Neural cell (in vitro differentiated cells): ENCODE measurements around the gene FAM118B. TPM values are rescaled to one million over a fixed set of nuclear protein-coding genes. Genes with fewer than 3 reads are reported as not detected.

ENCODE experiments used
- H2AFZ ChIP-seq: fragments of 200-600, 300-800 bp; sonication (generic), shearing (Covaris generic); 2 replicates; pipeline ENCODE4 v1.6.0; 2014; ENCODE audit warnings: low read depth, mild to moderate bottlenecking, antibody characterized with exemption, low read length, moderate library complexity
- H3F3A ChIP-seq: fragments of 200-600 bp; shearing (Covaris generic); 2 replicates; pipeline ENCODE4 v1.6.1; 2016; ENCODE audit warnings: mild to moderate bottlenecking, moderate library complexity, mixed read lengths, antibody characterized with exemption, low read length; ENCODE audit not compliant: insufficient read depth, poor library complexity, severe bottlenecking
- H3K27ac ChIP-seq: fragments of 200-600, 300-800 bp; sonication (generic), shearing (Covaris generic); 2 replicates; pipeline ENCODE4 v1.5.1; 2014; ENCODE audit warnings: mild to moderate bottlenecking, low read length, moderate library complexity
- H3K27me3 ChIP-seq: fragments of 300-800, 200-600 bp; sonication (generic), shearing (Covaris generic); 2 replicates; pipeline ENCODE4 v1.6.0; 2014; ENCODE audit warnings: mild to moderate bottlenecking, low read depth, low read length, moderate library complexity; ENCODE audit not compliant: insufficient read depth
- H3K36me3 ChIP-seq: fragments of 300-800, 200-600 bp; sonication (generic), shearing (Covaris generic); 2 replicates; pipeline ENCODE4 v1.5.1; 2014; ENCODE audit warnings: mild to moderate bottlenecking, antibody characterized with exemption, low read length, moderate library complexity; ENCODE audit not compliant: insufficient read depth
- H3K4me2 ChIP-seq: fragments of 300-800, 200-600 bp; sonication (generic), shearing (Covaris generic); 2 replicates; pipeline ENCODE4 v1.6.0; 2014; ENCODE audit warnings: mild to moderate bottlenecking, low read length
- H3K4me3 ChIP-seq: fragments of 300-800, 200-600 bp; sonication (generic), shearing (Covaris generic); 2 replicates; pipeline ENCODE4 v1.5.1; 2014; ENCODE audit warnings: mild to moderate bottlenecking, low read length, moderate library complexity
- H3K79me2 ChIP-seq: fragments of 200-600 bp; shearing (Covaris generic); replicated peaks from 2 replicates; pipeline ENCODE4 v1.6.0; 2014; ENCODE audit warnings: mild to moderate bottlenecking, low read length, moderate library complexity; ENCODE audit not compliant: insufficient read depth
- H3K9ac ChIP-seq: fragments of 300-800, 200-600 bp; sonication (generic), shearing (Covaris generic); 2 replicates; pipeline ENCODE4 v1.6.1; 2016; ENCODE audit warnings: mild to moderate bottlenecking, low read length, mixed read lengths
- H3K9me2 ChIP-seq: fragments of 200-600 bp; shearing (Covaris generic); 2 replicates; pipeline ENCODE4 v1.6.1; 2016; ENCODE audit warnings: mild to moderate bottlenecking, low read length, mixed read lengths; ENCODE audit not compliant: insufficient read depth
- H3K9me3 ChIP-seq: fragments of 200-600, 300-800 bp; sonication (generic), shearing (Covaris generic); 2 replicates; pipeline ENCODE4 v1.6.1; 2016; ENCODE audit warnings: mild to moderate bottlenecking, mixed run types, low read length, moderate library complexity, mixed read lengths
- H4K20me1 ChIP-seq: fragments of 200-600 bp; shearing (Covaris generic); 2 replicates; pipeline ENCODE4 v1.6.1; 2016; ENCODE audit warnings: mild to moderate bottlenecking, mixed run types; ENCODE audit not compliant: insufficient read depth
- CTCF ChIP-seq: fragments of 450-650 bp; IDR thresholded peaks from 2 replicates; pipeline ENCODE4 v1.5.1; 2014; ENCODE audit warnings: antibody characterized with exemption, mild to moderate bottlenecking, moderate library complexity; ENCODE audit not compliant: poor library complexity, severe bottlenecking
- EP300 ChIP-seq: fragments of 450-650 bp; conservative IDR thresholded peaks from 2 replicates; pipeline ENCODE4 v1.6.1; 2014; ENCODE audit warnings: antibody characterized with exemption, mild to moderate bottlenecking, moderate library complexity; ENCODE audit not compliant: poor library complexity, severe bottlenecking
- EZH2 ChIP-seq: fragments of 200-600, 300-800 bp; shearing (Covaris generic), sonication (generic); IDR thresholded peaks from 2 replicates; pipeline ENCODE4 v1.6.1; 2014; ENCODE audit warnings: antibody characterized with exemption, low read length, borderline replicate concordance, mild to moderate bottlenecking; ENCODE audit not compliant: insufficient read depth, poor library complexity, severe bottlenecking
- MXI1 ChIP-seq: fragments of 450-650 bp; conservative IDR thresholded peaks from 2 replicates; pipeline ENCODE4 v1.6.1; 2014; ENCODE audit warnings: antibody characterized with exemption, mild to moderate bottlenecking; ENCODE audit not compliant: poor library complexity, severe bottlenecking
- POLR2AphosphoS5 ChIP-seq: IDR thresholded peaks from 2 replicates; pipeline ENCODE4 v1.6.1; 2012
- RAD21 ChIP-seq: fragments of 450-650 bp; conservative IDR thresholded peaks from 2 replicates; pipeline ENCODE4 v1.6.1; 2014; ENCODE audit warnings: antibody characterized with exemption, mild to moderate bottlenecking, moderate library complexity
- SMC3 ChIP-seq: fragments of 450-650 bp; conservative IDR thresholded peaks from 2 replicates; pipeline ENCODE4 v1.6.1; 2014; ENCODE audit warnings: antibody characterized with exemption, mild to moderate bottlenecking, moderate library complexity; ENCODE audit not compliant: poor library complexity
- TAF1 ChIP-seq: IDR thresholded peaks from 2 replicates; pipeline ENCODE4 v1.6.1; 2012; ENCODE audit warnings: low read depth
- polyA plus RNA-seq: library from polyadenylated mRNA; depleted of rRNA; stranded (reverse); fragments of >200 nt; gene quantifications from 2 replicates; pipeline ENCODE4 v1.2.3, GENCODE V29; 2014
- TF ChIP-seq, protein P1 (sequence below): IDR thresholded peaks from 2 replicates; pipeline ENCODE4 v1.6.1; 2012; ENCODE audit warnings: borderline replicate concordance

Gene FAM118B
- polyA plus RNA-seq, 1 donor from 2014 or later = 54.1 TPM

DNA sequence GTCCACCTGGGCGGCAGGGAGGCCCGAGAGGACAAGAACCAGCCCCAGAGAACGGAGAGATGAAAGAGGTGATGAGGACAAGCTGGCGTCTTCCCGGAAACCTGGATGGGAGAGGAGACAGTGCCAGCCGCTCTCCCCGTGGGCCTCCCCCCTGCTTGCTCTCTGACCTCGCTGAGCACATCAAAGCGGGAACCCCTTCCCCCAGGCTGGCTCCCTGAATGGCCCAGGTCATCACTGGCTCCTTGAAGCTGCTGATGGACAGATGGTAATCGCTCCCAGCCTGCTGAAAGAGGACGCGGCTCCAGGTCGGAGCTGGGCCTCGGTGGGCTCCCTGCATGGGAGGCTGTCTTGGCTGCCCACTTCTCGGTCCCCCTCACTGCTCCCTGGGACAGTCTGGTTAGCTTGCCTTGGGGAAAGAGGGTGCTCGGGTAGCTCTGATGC is 18.5 kb upstream of the FAM118B start:
- TF ChIP-seq SMC3 = no peak
- no peak for TF ChIP-seq RAD21
- no peak for TF ChIP-seq TAF1
- no peak for TF ChIP-seq CTCF
- TF ChIP-seq EZH2 = no peak
- TF ChIP-seq MXI1 = no peak
- no peak for TF ChIP-seq EP300
- no peak for TF ChIP-seq POLR2AphosphoS5
- H3K36me3 ChIP-seq = no peaks in the 10 kb centered on the region

GRCh38 chr11:126194121-126194543 is 17.4 kb upstream of the FAM118B start:
- Histone ChIP-seq H2AFZ (no peak overlapping the region), H3K9me2 (no peaks in the 10 kb centered on the region), H3K36me3 (no peaks in the 10 kb centered on the region), H3K4me3 (no peak overlapping the region), H3K9ac (no peak overlapping the region), H3K9me3 (no peaks in the 10 kb centered on the region), H3K27ac (no peak overlapping the region), H3K4me2 (no peak overlapping the region), H3K27me3 (no peaks in the 10 kb centered on the region), H3F3A (no peaks in the 10 kb centered on the region), H4K20me1 (no peaks in the 10 kb centered on the region), H3K79me2 (no peaks in the 10 kb centered on the region)
- TF ChIP-seq EZH2 (no peak), SMC3 (peak; percentile 97), MXI1 (no peak), TAF1 (no peak), RAD21 (peak; percentile 97), CTCF (peak; percentile 92), EP300 (no peak), POLR2AphosphoS5 (no peak)
- TF ChIP-seq, protein P1, sequence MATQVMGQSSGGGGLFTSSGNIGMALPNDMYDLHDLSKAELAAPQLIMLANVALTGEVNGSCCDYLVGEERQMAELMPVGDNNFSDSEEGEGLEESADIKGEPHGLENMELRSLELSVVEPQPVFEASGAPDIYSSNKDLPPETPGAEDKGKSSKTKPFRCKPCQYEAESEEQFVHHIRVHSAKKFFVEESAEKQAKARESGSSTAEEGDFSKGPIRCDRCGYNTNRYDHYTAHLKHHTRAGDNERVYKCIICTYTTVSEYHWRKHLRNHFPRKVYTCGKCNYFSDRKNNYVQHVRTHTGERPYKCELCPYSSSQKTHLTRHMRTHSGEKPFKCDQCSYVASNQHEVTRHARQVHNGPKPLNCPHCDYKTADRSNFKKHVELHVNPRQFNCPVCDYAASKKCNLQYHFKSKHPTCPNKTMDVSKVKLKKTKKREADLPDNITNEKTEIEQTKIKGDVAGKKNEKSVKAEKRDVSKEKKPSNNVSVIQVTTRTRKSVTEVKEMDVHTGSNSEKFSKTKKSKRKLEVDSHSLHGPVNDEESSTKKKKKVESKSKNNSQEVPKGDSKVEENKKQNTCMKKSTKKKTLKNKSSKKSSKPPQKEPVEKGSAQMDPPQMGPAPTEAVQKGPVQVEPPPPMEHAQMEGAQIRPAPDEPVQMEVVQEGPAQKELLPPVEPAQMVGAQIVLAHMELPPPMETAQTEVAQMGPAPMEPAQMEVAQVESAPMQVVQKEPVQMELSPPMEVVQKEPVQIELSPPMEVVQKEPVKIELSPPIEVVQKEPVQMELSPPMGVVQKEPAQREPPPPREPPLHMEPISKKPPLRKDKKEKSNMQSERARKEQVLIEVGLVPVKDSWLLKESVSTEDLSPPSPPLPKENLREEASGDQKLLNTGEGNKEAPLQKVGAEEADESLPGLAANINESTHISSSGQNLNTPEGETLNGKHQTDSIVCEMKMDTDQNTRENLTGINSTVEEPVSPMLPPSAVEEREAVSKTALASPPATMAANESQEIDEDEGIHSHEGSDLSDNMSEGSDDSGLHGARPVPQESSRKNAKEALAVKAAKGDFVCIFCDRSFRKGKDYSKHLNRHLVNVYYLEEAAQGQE = no peak

More for the DNA sequence above, 18.5 kb upstream of the FAM118B start:
- no peaks in the 10 kb centered on the region for H3K9me2 ChIP-seq
- H3K9me3 ChIP-seq = no peaks in the 10 kb centered on the region
- H4K20me1 ChIP-seq = no peaks in the 10 kb centered on the region
- H2AFZ ChIP-seq = no peak overlapping the region
- no peaks in the 10 kb centered on the region for H3K79me2 ChIP-seq
- no peaks in the 10 kb centered on the region for H3K27me3 ChIP-seq
- no peak overlapping the region for H3K4me3 ChIP-seq
- no peak overlapping the region for H3K9ac ChIP-seq
- H3K27ac ChIP-seq = no peak overlapping the region
- no peak overlapping the region for H3K4me2 ChIP-seq
- H3F3A ChIP-seq = no peaks in the 10 kb centered on the region
